ENCODE data around the gene DZIP1L. TPM values are rescaled to one million over a fixed set of nuclear protein-coding genes. Genes with fewer than 3 reads are reported as not detected.

The DZIP1L gene
- total and polyA plus RNA-seq, 2 donors (not counting 3 experiments of a cell fraction or from before 2014, with no cell fraction given), result 3.0 to 17.9 TPM

DNA sequence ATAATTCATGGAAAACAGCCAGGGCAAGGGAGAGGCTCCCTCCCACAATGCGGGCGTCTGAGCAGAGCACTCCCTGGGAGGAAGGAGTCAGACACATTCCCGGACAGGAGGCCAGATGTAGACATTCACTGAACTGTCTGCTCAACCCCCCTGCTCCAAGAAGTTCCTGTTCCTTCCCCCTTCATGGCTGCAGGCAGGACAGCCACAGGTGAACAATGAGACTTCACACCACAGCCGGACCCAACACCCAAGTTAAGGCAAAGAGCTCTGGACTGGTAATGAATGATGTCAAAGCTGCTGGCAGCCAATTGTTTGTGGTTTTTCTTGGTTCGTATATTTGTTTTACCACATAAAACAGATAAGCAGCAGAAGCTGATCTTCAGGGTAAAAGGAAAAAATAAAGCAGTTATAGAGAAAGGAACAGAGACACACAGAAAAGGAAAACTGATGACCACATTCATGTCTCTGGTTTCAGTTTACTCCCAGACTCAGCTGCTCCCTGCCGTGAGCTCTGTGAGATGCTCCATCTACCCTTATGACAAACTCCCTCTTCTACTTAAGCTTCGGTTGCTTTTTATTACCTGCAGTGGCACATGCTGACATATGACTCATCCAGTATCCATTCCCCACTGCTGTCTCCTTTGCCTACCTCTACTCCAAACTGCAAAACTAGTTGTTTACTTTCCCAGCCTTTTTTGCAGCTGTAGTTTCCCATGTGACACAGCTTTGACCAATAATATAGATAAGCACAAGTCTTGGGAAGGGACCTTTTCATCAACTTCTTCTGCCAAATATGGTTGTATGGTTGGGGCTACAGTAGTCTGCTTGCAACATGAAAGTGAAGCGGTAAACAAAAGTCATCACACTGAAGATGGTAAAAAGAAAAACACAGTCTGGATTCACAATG, 33.1 kb downstream of the DZIP1L start:
- Histone ChIP-seq H2AFZ (ENCODE audit: low read depth, low read length) (no peak overlapping the region), H3K4me1 (ENCODE audit: control insufficient read depth, extremely low read depth, insufficient read depth, low read length) (no peaks in the 10 kb centered on the region), H3K9ac (replicated peaks; ENCODE audit: extremely low read depth, insufficient read depth, low read length) (no peak overlapping the region), H3K4me2 (ENCODE audit: insufficient read depth, low read length) (no peak overlapping the region), H3K79me2 (ENCODE audit: control insufficient read depth, insufficient read depth, low read length) (no peaks in the 10 kb centered on the region), H3K27me3 (ENCODE audit: control insufficient read depth in 2 of 2, insufficient read depth in 2 of 2, low read length in 2 of 2) (no peaks in the 10 kb centered on the region), H3K9me1 (replicated peaks; ENCODE audit: control insufficient read depth, extremely low read depth, insufficient read depth, low read length) (no peaks in the 10 kb centered on the region), H3K9me3 (replicated peaks; ENCODE audit: control insufficient read depth, insufficient read depth, low read length) (no peaks in the 10 kb centered on the region), H4K20me1 (replicated peaks; ENCODE audit: control insufficient read depth, extremely low read depth, insufficient read depth, low read length) (no peaks in the 10 kb centered on the region), H3K36me3 (ENCODE audit: control insufficient read depth in 2 of 2, extremely low read depth in 1 of 2, insufficient read depth in 2 of 2, low read length in 2 of 2) (peaks cover 0 to 2% of the 10 kb centered on the region in 2 experiments), H3K4me3 (replicated peaks in 1 of 3; ENCODE audit: insufficient read depth in 1 of 3, low read depth in 1 of 3, low read length in 3 of 3) (no peak overlapping the region), H3K27ac (ENCODE audit: insufficient read depth, low read depth, low read length) (no peak overlapping the region)
- dilution Hi-C loops (cut with MboI; ENCODE audit: extremely low pct_ligation_motif_present, low sequenced_read_pairs) (no loop called here), intact Hi-C loops (cut with micrococcal nuclease) (no loop called here)
- no TSS peak for BruUV-seq (replicated peaks)
- TF ChIP-seq MYC (IDR thresholded peaks at IDR 0.05; ENCODE audit: low read depth, low read length) (no peak), GATA2 (IDR thresholded peaks at IDR 0.05; ENCODE audit: insufficient read depth, insufficient read length, low read depth, low read length) (no peak), FOS (IDR thresholded peaks at IDR 0.05; ENCODE audit: borderline replicate concordance, insufficient read depth, low read length) (no peak)
- TF ChIP-seq, protein P1, sequence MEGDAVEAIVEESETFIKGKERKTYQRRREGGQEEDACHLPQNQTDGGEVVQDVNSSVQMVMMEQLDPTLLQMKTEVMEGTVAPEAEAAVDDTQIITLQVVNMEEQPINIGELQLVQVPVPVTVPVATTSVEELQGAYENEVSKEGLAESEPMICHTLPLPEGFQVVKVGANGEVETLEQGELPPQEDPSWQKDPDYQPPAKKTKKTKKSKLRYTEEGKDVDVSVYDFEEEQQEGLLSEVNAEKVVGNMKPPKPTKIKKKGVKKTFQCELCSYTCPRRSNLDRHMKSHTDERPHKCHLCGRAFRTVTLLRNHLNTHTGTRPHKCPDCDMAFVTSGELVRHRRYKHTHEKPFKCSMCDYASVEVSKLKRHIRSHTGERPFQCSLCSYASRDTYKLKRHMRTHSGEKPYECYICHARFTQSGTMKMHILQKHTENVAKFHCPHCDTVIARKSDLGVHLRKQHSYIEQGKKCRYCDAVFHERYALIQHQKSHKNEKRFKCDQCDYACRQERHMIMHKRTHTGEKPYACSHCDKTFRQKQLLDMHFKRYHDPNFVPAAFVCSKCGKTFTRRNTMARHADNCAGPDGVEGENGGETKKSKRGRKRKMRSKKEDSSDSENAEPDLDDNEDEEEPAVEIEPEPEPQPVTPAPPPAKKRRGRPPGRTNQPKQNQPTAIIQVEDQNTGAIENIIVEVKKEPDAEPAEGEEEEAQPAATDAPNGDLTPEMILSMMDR (IDR thresholded peaks at IDR 0.05; ENCODE audit: extremely low read depth in 1 of 2, insufficient read depth in 1 of 2, low read depth in 1 of 2, low read length in 2 of 2), result no peak
- CTCF ChIA-PET, result interaction anchor here (1.0 to 2.6 kb wide), 4 partner anchors 11 to 36 kb away, joined by 3 to 11 read pairs (median 6); partner anchors contain the start of gene DZIP1L
- no peak for FAIRE-seq
- DNase-seq (ENCODE audit: low read depth, low spot score), result no peak
- POLR2A ChIA-PET, result no interaction called here

All from endothelial cell of umbilical vein (primary cell).